ENCODE measurements around the gene HES6.

HES6 gene

DNA sequence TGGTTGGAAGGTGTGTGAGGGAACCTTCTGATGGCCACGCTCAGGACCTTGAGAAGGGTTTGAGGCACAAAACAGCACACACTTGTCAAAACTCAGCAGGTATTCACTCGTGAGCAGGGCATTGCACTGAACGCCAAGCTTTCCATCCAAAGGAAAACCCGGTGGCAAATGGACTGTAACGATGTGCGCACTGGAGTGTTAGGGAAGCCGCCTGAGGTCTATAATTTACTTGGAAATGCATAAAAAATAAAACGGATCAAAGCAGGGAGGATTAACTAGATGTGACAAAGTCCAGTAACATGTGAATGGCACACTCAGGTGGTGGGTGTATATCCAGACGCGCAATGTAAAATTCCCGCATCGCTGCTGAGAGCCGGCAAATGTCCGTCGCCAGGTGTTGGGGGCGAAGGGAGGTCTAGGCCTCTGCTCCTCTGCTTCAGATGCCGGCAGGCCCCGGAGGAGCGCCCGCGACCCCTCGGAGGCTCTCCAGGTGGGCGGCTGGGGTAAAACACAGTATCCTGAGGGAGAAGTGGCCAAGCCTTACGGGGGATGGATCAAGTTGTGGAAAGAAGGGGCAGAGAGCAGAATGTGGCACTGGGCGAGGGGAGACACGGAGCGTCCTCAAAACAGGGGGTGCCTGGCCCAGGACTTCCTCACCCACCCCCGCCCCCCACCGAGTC lies 15.3 kb downstream of the HES6 start:
- in situ Hi-C loops (cut with HindIII; ENCODE audit: low pct_ligation_motif_present, low pct_unique_long_range_greater_than_20kb, low sequenced_read_pairs), result no loop called here
- no peak for DNase-seq

DNA sequence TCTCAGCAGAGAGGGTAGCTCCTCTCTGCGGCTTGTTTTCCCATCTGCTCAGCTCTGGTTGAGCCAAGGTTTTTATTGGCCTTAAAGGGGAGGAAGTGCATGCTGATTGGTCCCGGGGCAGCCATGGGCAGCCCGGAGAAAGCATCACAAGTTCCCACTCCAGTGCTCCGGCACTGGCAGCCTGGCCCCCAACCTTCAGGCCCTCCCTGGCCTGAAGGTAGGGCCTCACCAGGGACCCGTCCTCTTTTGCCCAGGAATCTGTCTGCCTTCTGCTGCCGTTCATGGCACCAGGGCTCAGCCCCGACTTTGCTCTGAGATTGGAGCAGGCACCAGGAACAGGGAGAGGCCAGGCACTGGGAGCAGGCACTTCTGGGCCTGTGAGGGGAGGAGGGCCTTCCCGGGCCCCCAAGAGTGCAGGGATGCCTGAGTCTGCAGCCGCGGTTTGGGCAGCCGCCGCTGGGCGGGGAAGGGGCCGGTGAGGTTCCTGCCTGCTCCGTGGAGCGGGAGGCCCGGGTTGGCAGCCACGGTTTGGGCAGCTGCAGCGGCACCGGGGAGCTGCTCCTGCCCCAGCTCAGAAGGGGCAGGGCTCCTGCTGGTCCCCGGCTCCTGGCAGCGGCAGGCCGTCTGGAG lies 18.8 kb downstream of the HES6 start:
- DNase-seq, result no peak
- in situ Hi-C loops (cut with HindIII; ENCODE audit: low pct_ligation_motif_present, low pct_unique_long_range_greater_than_20kb, low sequenced_read_pairs), result no loop called here

DNA sequence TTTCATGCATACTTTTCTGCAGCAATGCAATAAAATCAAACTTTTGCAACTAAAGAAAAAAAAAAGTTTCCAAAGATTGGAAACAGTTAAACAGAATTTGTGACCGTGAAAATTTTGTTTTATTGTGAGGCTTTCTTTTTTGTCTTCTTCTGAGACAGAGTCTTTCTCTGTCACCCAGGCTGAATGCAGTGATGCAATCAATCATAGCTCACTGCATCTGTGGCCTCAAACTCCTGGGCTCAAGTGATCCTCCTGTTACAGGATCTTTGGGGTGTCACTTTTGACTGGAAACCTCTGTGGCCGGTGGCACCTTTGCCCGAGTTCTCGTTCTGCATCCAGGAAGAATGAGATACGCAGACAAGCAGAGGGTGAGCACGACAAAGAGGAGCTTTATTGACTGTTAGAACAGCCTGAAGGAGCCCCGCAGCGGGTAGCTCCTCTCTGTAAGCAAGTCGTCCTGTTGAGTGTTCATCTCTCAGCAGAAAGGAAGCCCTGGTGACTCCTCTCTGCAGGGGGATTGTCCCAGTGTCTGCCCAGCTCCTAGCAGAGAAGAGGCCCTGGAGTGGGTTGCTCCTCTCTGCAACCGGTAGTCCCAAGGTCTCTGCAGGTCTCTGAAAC lies 19.5 kb downstream of the HES6 start:
- in situ Hi-C loops (cut with HindIII; ENCODE audit: low pct_ligation_motif_present, low pct_unique_long_range_greater_than_20kb, low sequenced_read_pairs), result no loop called here
- no peak for DNase-seq

DNA sequence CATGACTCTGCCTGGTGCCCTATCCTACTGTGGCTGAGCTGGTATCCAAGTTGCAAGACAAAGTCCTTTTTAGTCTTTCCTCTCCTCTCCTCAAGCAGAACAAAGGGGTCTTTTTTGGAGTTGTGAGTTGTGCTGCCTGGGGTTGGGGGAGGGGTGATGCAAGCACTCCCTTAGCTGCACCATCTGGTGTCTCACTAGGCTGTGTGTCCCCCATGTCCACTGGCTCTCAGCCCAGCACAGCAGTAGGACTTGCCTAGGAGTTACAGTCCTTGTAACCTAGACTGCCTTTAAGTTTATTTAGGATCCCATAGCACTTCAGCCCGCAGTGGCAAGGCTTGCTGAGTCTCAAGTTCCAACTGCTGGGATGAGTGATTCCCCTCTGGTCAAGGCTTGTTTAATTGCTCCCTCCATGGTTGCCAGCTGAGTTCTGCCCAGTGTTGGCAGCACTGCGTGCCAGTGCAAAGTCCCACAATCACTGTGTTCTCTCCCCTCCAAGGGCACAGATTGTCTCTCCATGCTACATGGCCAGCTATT lies 23.1 kb downstream of the HES6 start:
- in situ Hi-C loops (cut with HindIII; ENCODE audit: low pct_ligation_motif_present, low pct_unique_long_range_greater_than_20kb, low sequenced_read_pairs), result no loop called here
- no peak for DNase-seq

DNA sequence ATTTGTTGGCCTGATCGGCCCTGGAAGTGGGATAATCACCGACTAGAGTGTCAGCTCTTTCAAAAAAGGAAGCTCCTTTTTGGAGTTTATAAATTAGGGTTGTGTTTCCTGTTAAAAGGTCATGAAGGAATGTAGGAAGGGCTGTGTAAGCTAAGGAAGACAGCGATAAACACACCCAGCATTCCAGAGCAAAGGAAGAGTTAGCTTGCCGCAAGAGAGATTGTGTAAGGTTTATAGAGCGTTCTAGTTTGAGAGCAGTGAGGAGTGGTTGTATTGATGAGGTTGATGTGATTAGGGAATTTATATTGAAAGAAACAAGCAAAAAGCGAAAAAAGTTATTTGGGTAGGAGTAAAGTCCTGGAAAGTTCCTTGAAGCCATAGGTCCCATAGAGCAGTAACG lies 32.8 kb downstream of the HES6 start:
- DNase-seq, result no peak
- in situ Hi-C loops (cut with HindIII; ENCODE audit: low pct_ligation_motif_present, low pct_unique_long_range_greater_than_20kb, low sequenced_read_pairs), result no loop called here

DNA sequence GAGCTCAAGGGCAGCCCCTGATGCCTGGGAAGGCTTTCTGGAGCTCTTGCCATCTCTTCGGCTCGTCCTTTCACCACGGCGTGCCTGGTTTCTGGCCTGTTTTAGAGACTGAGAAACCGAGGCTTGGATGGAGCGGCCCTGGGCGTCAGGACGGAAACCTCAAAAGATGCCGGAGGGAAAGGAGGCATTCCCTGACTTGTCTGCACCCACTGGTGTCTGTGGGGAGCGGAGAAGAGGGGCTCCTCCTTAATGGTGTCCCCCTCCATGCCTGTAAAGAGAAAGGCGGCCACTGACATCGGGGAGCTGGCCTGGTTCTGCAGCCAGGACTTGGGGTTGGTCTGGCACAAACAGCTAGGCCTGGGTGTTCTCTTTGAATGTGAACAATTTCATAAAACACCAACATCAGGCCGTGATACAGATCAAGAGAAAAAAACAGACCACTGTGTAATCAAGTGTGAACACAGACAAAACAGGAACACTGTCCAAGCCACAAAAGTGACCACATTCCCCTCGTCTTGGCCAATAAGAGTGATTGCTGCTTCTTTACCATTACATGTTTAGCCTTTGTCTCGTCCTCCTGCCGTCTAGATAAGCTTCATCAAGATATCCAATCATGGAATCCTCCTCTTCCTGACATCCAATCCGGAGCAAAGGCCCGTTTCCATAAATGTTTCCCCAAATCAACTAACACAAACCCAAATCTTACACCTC lies 35.7 kb downstream of the HES6 start:
- no peak for DNase-seq
- in situ Hi-C loops (cut with HindIII; ENCODE audit: low pct_ligation_motif_present, low pct_unique_long_range_greater_than_20kb, low sequenced_read_pairs), result no loop called here

DNA sequence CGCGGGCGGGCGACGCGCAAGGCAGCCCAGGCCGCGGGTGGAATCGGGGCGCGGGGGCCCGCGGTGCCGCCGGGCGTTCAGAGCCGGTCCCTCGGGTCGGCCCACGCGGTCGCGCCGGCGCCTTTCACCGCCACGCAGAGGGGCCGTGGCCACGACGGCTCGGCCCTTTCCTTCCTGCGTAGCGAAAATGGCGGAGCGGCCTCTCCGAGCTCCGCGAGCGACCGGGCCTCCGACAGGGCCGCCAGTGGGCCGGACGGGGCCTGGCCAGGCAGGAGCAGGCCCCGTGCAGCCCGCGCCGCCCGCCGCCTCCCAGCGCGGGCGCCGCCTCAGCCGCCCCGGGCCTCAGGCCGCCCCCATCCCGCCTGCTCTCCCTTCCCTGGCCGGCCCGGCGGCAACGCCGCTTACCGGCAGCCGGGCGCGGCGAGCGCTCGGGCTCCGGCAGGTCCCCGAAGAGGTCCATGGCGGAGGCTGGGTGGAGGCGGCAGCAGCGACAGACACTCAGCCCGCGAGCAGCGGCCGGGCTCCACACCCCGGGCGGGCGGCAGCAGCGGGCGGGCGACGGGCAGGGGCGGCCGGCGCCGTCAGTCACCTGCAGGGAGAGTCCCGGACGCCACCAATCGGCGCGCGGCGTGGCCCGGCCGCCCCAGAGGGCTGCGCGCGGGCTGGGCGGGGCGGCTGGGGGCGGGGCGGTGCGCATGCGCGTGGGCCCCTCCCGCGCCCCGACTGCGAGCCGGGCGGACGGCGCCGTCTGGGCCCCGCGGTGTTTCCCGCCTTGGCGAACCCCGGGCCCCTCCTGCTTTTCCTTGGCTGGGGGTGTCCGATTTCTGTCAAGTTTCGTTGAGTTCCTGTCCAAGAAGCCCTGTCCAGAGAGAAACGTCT lies 36.5 kb downstream of the HES6 start, which contains the start of gene ILKAP:
ILKAP (minus strand) TSS at position 602 of the 879 bp plus-strand sequence; CDS start at position 460, 142 bp downstream.
- in situ Hi-C loops (cut with HindIII; ENCODE audit: low pct_ligation_motif_present, low pct_unique_long_range_greater_than_20kb, low sequenced_read_pairs), result no loop called here
- DNase-seq, result peak; percentile 87

DNA sequence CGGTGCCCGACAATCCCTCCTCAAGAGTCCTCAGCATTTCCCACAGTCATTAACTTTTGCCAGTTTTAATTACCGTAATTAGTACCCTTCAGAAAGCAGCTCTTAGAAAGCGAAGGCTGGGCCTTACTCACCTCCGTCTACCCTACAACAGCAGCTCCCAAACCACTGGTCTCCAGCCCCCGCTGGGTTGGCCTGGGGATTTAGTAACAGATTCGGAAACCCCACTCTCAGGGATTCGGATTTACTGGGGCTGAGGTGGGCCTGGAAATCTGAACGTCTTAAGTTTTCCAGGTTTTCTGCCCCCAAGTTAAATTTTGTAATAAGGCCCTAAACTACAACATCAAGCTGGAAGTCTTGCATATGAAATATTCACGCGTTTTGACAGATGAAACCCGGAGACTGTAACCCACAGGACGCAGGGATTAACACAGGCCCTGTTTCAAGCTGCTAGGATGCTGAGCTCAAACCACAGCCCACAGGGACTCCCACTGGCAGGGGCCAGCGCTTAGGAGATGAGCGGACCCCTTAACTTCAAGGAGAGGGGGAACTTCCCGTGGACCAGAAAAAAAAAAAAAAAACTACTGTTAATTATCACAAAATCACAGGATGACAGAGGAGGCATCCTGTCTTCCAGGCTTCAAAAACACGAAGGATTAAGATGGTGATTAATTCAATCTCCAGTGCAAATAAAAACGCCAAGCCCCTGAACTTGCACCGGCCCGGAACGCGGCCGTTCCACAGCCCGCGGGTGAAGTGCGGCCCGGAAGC lies 37.3 kb downstream of the HES6 start:
- in situ Hi-C loops (cut with HindIII; ENCODE audit: low pct_ligation_motif_present, low pct_unique_long_range_greater_than_20kb, low sequenced_read_pairs), result no loop called here
- peak; percentile 6 for DNase-seq

DNA sequence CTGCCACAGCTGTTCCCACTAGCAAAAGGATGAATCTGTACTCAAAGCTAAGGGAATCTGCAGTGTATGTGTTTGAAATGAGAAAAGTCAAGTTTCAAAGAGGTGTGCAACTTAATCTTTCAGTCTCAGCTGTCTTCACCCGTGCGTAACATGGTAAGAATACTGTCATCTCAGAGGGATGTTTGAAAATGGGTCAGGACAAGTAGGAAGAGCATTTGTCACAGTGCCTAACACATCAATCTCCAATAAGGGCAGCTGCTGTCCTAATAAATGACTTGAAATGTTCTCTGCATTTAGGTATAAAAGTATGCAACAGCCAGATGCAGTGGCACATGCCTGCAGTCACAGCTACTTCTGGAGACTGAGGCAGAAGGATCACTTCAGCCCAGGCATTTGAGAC lies 49.4 kb downstream of the HES6 start:
- in situ Hi-C loops (cut with HindIII; ENCODE audit: low pct_ligation_motif_present, low pct_unique_long_range_greater_than_20kb, low sequenced_read_pairs), result no loop called here
- no peak for DNase-seq

All from ACHN (cell line).